Epidermal melanocyte (primary cell): ENCODE data around the gene MFN2.
"Not testable (repeated sequence)": the region's sequence is repeated elsewhere in the genome, so short reads cannot be mapped to it uniquely, and the experiment has no call there.

Experiments
- DNase-seq: peaks from one replicate; pipeline ENCODE4 v3.0.0; 2011; ENCODE audit warnings: low spot score; ENCODE audit not compliant: insufficient read length

The MFN2 gene

GRCh38 chr1:11997081-11997850 lies 17.0 kb downstream of the MFN2 start:
- no peak for DNase-seq

GRCh38 chr1:11998636-11999035 lies 18.4 kb downstream of the MFN2 start:
- DNase-seq: no peak

- DNase-seq: no peak
Measured at GRCh38 chr1:11999236-11999635, 19.0 kb downstream of the MFN2 start.

GRCh38 chr1:12001249-12001917 lies 21.1 kb downstream of the MFN2 start:
- DNase-seq: no peak

DNA sequence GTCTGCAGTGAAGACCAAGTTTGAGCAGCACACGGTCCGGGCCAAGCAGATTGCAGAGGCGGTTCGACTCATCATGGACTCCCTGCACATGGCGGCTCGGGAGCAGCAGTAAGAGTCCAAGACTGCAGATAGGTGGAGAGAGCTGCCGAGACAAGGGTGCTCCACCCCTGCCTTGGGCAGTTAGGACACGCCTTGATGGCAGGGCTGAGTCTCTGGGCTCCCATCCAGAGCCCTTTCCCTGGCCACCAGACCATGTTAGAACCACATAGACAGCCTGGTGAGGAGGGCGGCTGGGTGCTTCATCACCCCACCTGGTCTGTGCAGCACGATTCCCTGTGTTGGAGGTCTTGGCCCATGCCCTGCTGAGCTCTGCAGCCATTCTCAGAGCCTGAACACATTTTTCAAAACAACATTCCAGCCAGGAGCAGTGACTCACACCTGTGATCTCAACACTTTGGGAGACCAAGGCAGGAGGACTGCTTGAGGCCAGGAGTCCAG lies 21.8 kb downstream of the MFN2 start:
- DNase-seq: no peak

GRCh38 chr1:12003762-12004161 lies 23.5 kb downstream of the MFN2 start:
- no peak for DNase-seq

GRCh38 chr1:12005488-12006166 lies 25.4 kb downstream of the MFN2 start:
- no peak for DNase-seq

- no peak for DNase-seq
Measured at GRCh38 chr1:12006167-12006921, 26.1 kb downstream of the MFN2 start.

- DNase-seq: no peak
Measured at GRCh38 chr1:12007204-12007603, 27.0 kb downstream of the MFN2 start.

GRCh38 chr1:12008355-12008754 lies 28.1 kb downstream of the MFN2 start:
- DNase-seq: not testable (repeated sequence)

- no peak for DNase-seq
Measured at GRCh38 chr1:12009318-12009947, 29.2 kb downstream of the MFN2 start.

GRCh38 chr1:12010746-12011570 lies 30.7 kb downstream of the MFN2 start:
- DNase-seq: no peak

GRCh38 chr1:12011998-12012397 lies 31.8 kb downstream of the MFN2 start:
- DNase-seq: no peak

GRCh38 chr1:12012560-12013316 lies 32.5 kb downstream of the MFN2 start:
- DNase-seq: no peak

GRCh38 chr1:12014141-12014991 lies 34.1 kb downstream of the MFN2 start:
- DNase-seq: peak; percentile 45

- DNase-seq: no peak
Measured at GRCh38 chr1:12015001-12015491, 34.8 kb downstream of the MFN2 start.

- DNase-seq: no peak
Measured at GRCh38 chr1:12015499-12015898, 35.3 kb downstream of the MFN2 start.

DNA sequence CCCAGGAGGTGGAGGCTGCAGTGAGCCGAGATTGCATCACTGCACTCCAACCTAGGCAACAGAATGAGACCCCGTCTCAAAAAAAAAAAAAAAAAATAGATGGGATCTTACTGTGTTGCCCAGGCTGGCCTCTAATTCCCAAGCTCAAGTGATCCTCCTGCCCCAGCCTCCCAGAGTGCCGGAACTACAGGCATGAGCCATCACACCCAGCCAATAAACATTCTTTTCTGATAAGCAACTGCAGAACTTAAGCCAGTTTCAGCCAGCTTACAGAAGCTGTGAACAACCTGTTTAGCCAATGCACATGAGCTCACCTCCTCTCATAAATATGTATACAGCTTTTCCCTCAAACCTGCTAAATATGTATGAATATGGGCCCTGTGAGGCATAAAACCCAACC lies 35.9 kb downstream of the MFN2 start:
- no peak for DNase-seq
